GM23338 (cell line): ENCODE results near the gene NDRG2. TPM values are rescaled to one million over a fixed set of nuclear protein-coding genes. Genes with fewer than 3 reads are reported as not detected.

Source experiments
- ATAC-seq: fragments of 200-7000 bp; cut with Tn5 transposase; 3 replicates; pipeline ENCODE4 v1.9.1; 2020
- DNase-seq: peaks from one replicate; pipeline ENCODE4 v3.0.0-alpha.2; 2015; ENCODE audit warnings: low spot score
- H2AFZ ChIP-seq: fragments of 200-600 bp; sonication (generic); 2 replicates; pipeline ENCODE4 v1.8.0; 2016; ENCODE audit warnings: antibody characterized with exemption, mild to moderate bottlenecking, moderate library complexity
- H3F3A ChIP-seq: fragments of 200-600 bp; sonication (generic); replicated peaks from 2 replicates; pipeline ENCODE4 v1.8.0; 2017; ENCODE audit warnings: antibody characterized with exemption, mixed run types, low read depth
- H3K27ac ChIP-seq: fragments of 200-600 bp; sonication (generic); 2 replicates; pipeline ENCODE4 v1.6.1; 2016; ENCODE audit warnings: low read depth
- H3K27me3 ChIP-seq: fragments of 200-600 bp; sonication (generic); 2 replicates; pipeline ENCODE4 v1.8.0; 2016; ENCODE audit warnings: mild to moderate bottlenecking, mixed run types, moderate library complexity; ENCODE audit not compliant: insufficient read depth
- H3K36me3 ChIP-seq: fragments of 200-600 bp; sonication (generic); 2 replicates; pipeline ENCODE4 v1.8.0; 2016; ENCODE audit warnings: mild to moderate bottlenecking; ENCODE audit not compliant: insufficient read depth
- H3K4me1 ChIP-seq: fragments of 200-600 bp; sonication (generic); 2 replicates; pipeline ENCODE4 v1.8.0; 2016; ENCODE audit warnings: mild to moderate bottlenecking, moderate library complexity; ENCODE audit not compliant: insufficient read depth
- H3K4me2 ChIP-seq: fragments of 200-600 bp; sonication (generic); 2 replicates; pipeline ENCODE4 v1.7.1; 2017; ENCODE audit warnings: mixed run types
- H3K4me3 ChIP-seq: fragments of 200-600 bp; sonication (generic); 2 replicates; pipeline ENCODE4 v1.6.1; 2016; ENCODE audit warnings: mixed run types
- H3K79me2 ChIP-seq: fragments of 200-600 bp; sonication (generic); replicated peaks from 2 replicates; pipeline ENCODE4 v1.8.0; 2017; ENCODE audit warnings: mild to moderate bottlenecking; ENCODE audit not compliant: insufficient read depth
- H3K9me2 ChIP-seq: fragments of 200-600 bp; sonication (generic); 2 replicates; pipeline ENCODE4 v1.8.0; 2017; ENCODE audit not compliant: insufficient read depth
- H4K20me1 ChIP-seq: fragments of 200-600 bp; sonication (generic); replicated peaks from 2 replicates; pipeline ENCODE4 v1.8.0; 2017; ENCODE audit warnings: mild to moderate bottlenecking; ENCODE audit not compliant: insufficient read depth
- H3K27ac Mint-ChIP-seq: 2 replicates; pipeline ENCODE4 v1.8.0; 2020; ENCODE audit warnings: inconsistent platforms, mild to moderate bottlenecking, moderate library complexity, mixed read lengths
- H3K27me3 Mint-ChIP-seq: 3 replicates; pipeline ENCODE4 v1.8.0; 2022; ENCODE audit warnings: low read depth, mild to moderate bottlenecking, moderate library complexity, mixed read lengths, inconsistent platforms; ENCODE audit not compliant: insufficient read depth, poor library complexity
- H3K36me3 Mint-ChIP-seq: 3 replicates; pipeline ENCODE4 v1.8.0; 2021; ENCODE audit warnings: low read depth, mild to moderate bottlenecking, inconsistent platforms, moderate library complexity, mixed read lengths
- H3K4me1 Mint-ChIP-seq: 3 replicates; pipeline ENCODE4 v1.8.0; 2020; ENCODE audit warnings: mild to moderate bottlenecking, inconsistent platforms, mixed read lengths
- H3K4me3 Mint-ChIP-seq: 3 replicates; pipeline ENCODE4 v1.8.0; 2021; ENCODE audit warnings: moderate library complexity, mild to moderate bottlenecking, inconsistent platforms, mixed read lengths
- H3K9me3 Mint-ChIP-seq: 3 replicates; pipeline ENCODE4 v1.8.0; 2020; ENCODE audit warnings: moderate library complexity, mild to moderate bottlenecking, inconsistent platforms, mixed read lengths
- CREB1 ChIP-seq: fragments of 250-450 bp; sonication (Bioruptor Pico); IDR thresholded peaks from 2 replicates; pipeline ENCODE4 v1.5.0; 2020; ENCODE audit warnings: low read depth, mild to moderate bottlenecking, moderate library complexity
- CTCF ChIP-seq, 2 experiments: fragments of 200-600 bp in 1 of 2; sonication (generic) in 1 of 2; conservative IDR thresholded peaks; 2 replicates each; pipeline versions ENCODE4 v1.5.1 to v1.6.1; 2016 to 2017; ENCODE audit warnings: antibody characterized with exemption in 2 of 2, low read depth in 2 of 2, mild to moderate bottlenecking in 2 of 2, moderate library complexity in 1 of 2
- ETS1 ChIP-seq: IDR thresholded peaks from 2 replicates; pipeline ENCODE4 v1.6.1; 2016; ENCODE audit warnings: antibody characterized with exemption
- EZH2 ChIP-seq: fragments of 200-600 bp; sonication (generic); IDR thresholded peaks from one replicate; pipeline ENCODE4 v1.8.0; 2017; ENCODE audit warnings: antibody characterized with exemption, mild to moderate bottlenecking, low read depth; ENCODE audit not compliant: unreplicated experiment
- EZH2phosphoT487 ChIP-seq: fragments of 200-600 bp; sonication (generic); IDR thresholded peaks from one replicate; pipeline ENCODE4 v1.8.1; 2018; ENCODE audit warnings: antibody characterized with exemption; ENCODE audit not compliant: unreplicated experiment
- JUNB ChIP-seq: IDR thresholded peaks from one replicate; pipeline ENCODE4 v1.6.1; 2016; ENCODE audit warnings: antibody characterized with exemption; ENCODE audit not compliant: unreplicated experiment
- NANOG ChIP-seq: IDR thresholded peaks from 2 replicates; pipeline ENCODE4 v1.6.1; 2016; ENCODE audit warnings: antibody characterized with exemption, borderline replicate concordance
- POLR2AphosphoS5 ChIP-seq: IDR thresholded peaks from 2 replicates; pipeline ENCODE4 v1.6.1; 2016; ENCODE audit warnings: antibody characterized with exemption, low read depth
- REST ChIP-seq: IDR thresholded peaks from one replicate; pipeline ENCODE4 v1.6.1; 2018; ENCODE audit warnings: antibody characterized with exemption; ENCODE audit not compliant: unreplicated experiment
- STAT1 ChIP-seq: IDR thresholded peaks from one replicate; pipeline ENCODE4 v1.6.1; 2016; ENCODE audit warnings: antibody characterized with exemption; ENCODE audit not compliant: unreplicated experiment
- ZNF114 ChIP-seq: fragments of 250-450 bp; sonication (Bioruptor Pico); IDR thresholded peaks from 2 replicates; pipeline ENCODE4 v1.5.0; 2020; ENCODE audit warnings: mild to moderate bottlenecking, moderate library complexity
- ZNF331 ChIP-seq: fragments of 250-450 bp; sonication (Bioruptor Pico); IDR thresholded peaks from 2 replicates; pipeline ENCODE4 v1.5.0; 2020; ENCODE audit warnings: low read depth, mild to moderate bottlenecking, moderate library complexity
- ZNF462 ChIP-seq: fragments of 250-450 bp; sonication (Bioruptor Pico); IDR thresholded peaks from 2 replicates; pipeline ENCODE4 v1.5.0; 2020; ENCODE audit warnings: mild to moderate bottlenecking, moderate library complexity
- polyA plus RNA-seq: library from polyadenylated mRNA; unstranded; fragments of >200 nt; fragmentation: Nextera tagmentation; extraction: Ambion mirVana; gene quantifications from 2 replicates; pipeline ENCODE4 v1.2.1, GENCODE V29; 2016
- total RNA-seq: library from RNA; depleted of rRNA; stranded (reverse); fragments of >200 nt; shearing (Covaris generic); gene quantifications from 2 replicates; pipeline ENCODE4 v1.2.3, GENCODE V29; 2014

The NDRG2 gene
- total and polyA plus RNA-seq, 2 experiments from 2014 or later = 8.8 to 20.6 TPM

GRCh38 chr14:21037156-21037555, 12.3 kb upstream of the NDRG2 start:
- Histone ChIP-seq H3K4me3 (no peak overlapping the region), H3K4me1 (peaks cover 10% of the 10 kb centered on the region), H3K9me2 (no peaks in the 10 kb centered on the region), H3F3A (no peaks in the 10 kb centered on the region), H3K27me3 (no peaks in the 10 kb centered on the region), H3K79me2 (no peaks in the 10 kb centered on the region), H2AFZ (no peak overlapping the region), H3K36me3 (no peaks in the 10 kb centered on the region), H3K4me2 (no peak overlapping the region), H4K20me1 (no peaks in the 10 kb centered on the region), H3K27ac (no peak overlapping the region)
- Mint-ChIP-seq H3K27ac (no peak overlapping the region), H3K27me3 (peaks cover 19% of the 10 kb centered on the region), H3K36me3 (no peaks in the 10 kb centered on the region; the same call in 2 of the 3 replicates), H3K4me1 (peaks cover 26% of the 10 kb centered on the region), H3K9me3 (no peaks in the 10 kb centered on the region), H3K4me3 (no peak overlapping the region)
- ATAC-seq (no peak), DNase-seq (no peak)
- no peak for TF ChIP-seq EZH2phosphoT487
- TF ChIP-seq ZNF331 (CRISPR knock-in tag) = no peak
- TF ChIP-seq CREB1 (CRISPR knock-in tag) = no peak
- TF ChIP-seq ETS1 = no peak
- no peak for TF ChIP-seq EZH2
- no peak for TF ChIP-seq CTCF (conservative IDR thresholded peaks at IDR 0.05; ENCODE audit: low read depth in 2 of 2)
- no peak for TF ChIP-seq JUNB
- no peak for TF ChIP-seq ZNF114 (CRISPR knock-in tag)
- no peak for TF ChIP-seq NANOG
- no peak for TF ChIP-seq POLR2AphosphoS5
- TF ChIP-seq REST = no peak
- no peak for TF ChIP-seq ZNF462 (CRISPR knock-in tag)
- no peak for TF ChIP-seq STAT1
